HepG2 (cell line): Measurements from ENCODE around the gene RAP1A. TPM values are rescaled to one million over a fixed set of nuclear protein-coding genes. Genes with fewer than 3 reads are reported as not detected.
A peak's percentile ranks its signal among the peaks of the same experiment; 100 is the strongest.

ENCODE experiments used
- DNMT1 ChIP-seq: sonication (generic); formaldehyde crosslinking; IDR thresholded peaks from 2 replicates; pipeline ENCODE4 v1.5.1; 2020; ENCODE audit warnings: mild to moderate bottlenecking, missing genetic modification reagents
- HNRNPK ChIP-seq: fragments of 200-400 bp; formaldehyde crosslinking; IDR thresholded peaks from 2 replicates; pipeline ENCODE4 v1.6.1; 2018; ENCODE audit warnings: low read length, low read depth, moderate library complexity, mild to moderate bottlenecking; ENCODE audit not compliant: poor library complexity, severe bottlenecking
- HOMEZ ChIP-seq: IDR thresholded peaks from 2 replicates; pipeline ENCODE4 v1.6.1; 2016; ENCODE audit warnings: low read depth
- PCBP1 ChIP-seq: fragments of 200-400 bp; formaldehyde crosslinking; IDR thresholded peaks from 2 replicates; pipeline ENCODE4 v1.6.1; 2017; ENCODE audit warnings: mild to moderate bottlenecking, low read depth, low read length, borderline replicate concordance
- RARA ChIP-seq: IDR thresholded peaks from 2 replicates; pipeline ENCODE4 v1.6.1; 2016; ENCODE audit warnings: missing genetic modification reagents, missing compliant biosample characterization
- REST ChIP-seq, 2 experiments: IDR thresholded peaks; 2 replicates each; pipeline ENCODE4 v1.6.1; 2011 to 2012; ENCODE audit warnings: low read length in 2 of 2, borderline replicate concordance in 1 of 2, low read depth in 1 of 2, mild to moderate bottlenecking in 1 of 2, moderate library complexity in 1 of 2
- SALL1 ChIP-seq: sonication (generic); formaldehyde crosslinking; IDR thresholded peaks from 2 replicates; pipeline ENCODE4 v1.8.0; 2022; ENCODE audit warnings: mild to moderate bottlenecking, missing genetic modification reagents
- ZBTB7B ChIP-seq: sonication (generic); formaldehyde crosslinking; IDR thresholded peaks from 2 replicates; pipeline ENCODE4 v1.4.0; 2020; ENCODE audit warnings: missing genetic modification reagents
- ZFP36 ChIP-seq: fragments of 150-350 bp; IDR thresholded peaks from 2 replicates; pipeline ENCODE4 v1.6.1; 2018; ENCODE audit warnings: borderline replicate concordance, low read length, low read depth; ENCODE audit not compliant: partially characterized antibody
- ZKSCAN8 ChIP-seq: IDR thresholded peaks from 2 replicates; pipeline ENCODE4 v1.6.1; 2016; ENCODE audit warnings: borderline replicate concordance, missing genetic modification reagents, missing compliant biosample characterization
- ZNF383 ChIP-seq: sonication (generic); formaldehyde crosslinking; IDR thresholded peaks from 2 replicates; pipeline ENCODE4 v1.4.0; 2020; ENCODE audit warnings: missing genetic modification reagents, mild to moderate bottlenecking, borderline replicate concordance
- ZNF614 ChIP-seq: IDR thresholded peaks from 2 replicates; pipeline ENCODE4 v1.6.1; 2018; ENCODE audit warnings: missing biosample characterization, missing genetic modification reagents, inconsistent platforms, borderline replicate concordance
- ZNF747 ChIP-seq: sonication (generic); formaldehyde crosslinking; IDR thresholded peaks from 2 replicates; pipeline ENCODE4 v1.8.1; 2023; ENCODE audit warnings: missing genetic modification reagents, mild to moderate bottlenecking, borderline replicate concordance
- ZSCAN5A ChIP-seq: sonication (generic); formaldehyde crosslinking; IDR thresholded peaks from 2 replicates; pipeline ENCODE4 v1.8.0; 2022; ENCODE audit warnings: mild to moderate bottlenecking, missing genetic modification reagents, borderline replicate concordance
- polyA plus RNA-seq, 8 experiments: library from polyadenylated mRNA; depleted of rRNA in 3 of 8; stranded (reverse) in 7 of 8; unstranded in 1 of 8; fragments of >200 nt; fragmentation: Illumina TruSeq in 4 of 8; extraction: Trizol in 4 of 8; gene quantifications; 2 replicates each; pipeline versions ENCODE4 v1.2.1 to v1.2.3, GENCODE V29; 2011 to 2016; ENCODE audit warnings: low read depth in 4 of 8, missing spikeins in 1 of 8, mixed read lengths in 1 of 8; ENCODE audit not compliant: insufficient read depth in 1 of 8
- total RNA-seq, 5 experiments: library from RNA; depleted of rRNA; stranded (reverse); fragments of >200 nt; fragmentation: Illumina TruSeq; extraction: Trizol; gene quantifications; 2 replicates each; pipeline ENCODE4 v1.2.3, GENCODE V29; 2016; ENCODE audit warnings: low read depth in 1 of 5
- TF ChIP-seq, protein P1 (sequence below): sonication (generic); formaldehyde crosslinking; IDR thresholded peaks from 2 replicates; pipeline ENCODE4 v1.4.0; 2020; ENCODE audit warnings: mild to moderate bottlenecking, missing genetic modification reagents, borderline replicate concordance
- TF ChIP-seq, protein P2 (sequence below): sonication (generic); formaldehyde crosslinking; IDR thresholded peaks from 2 replicates; pipeline ENCODE4 v1.5.0; 2020; ENCODE audit warnings: mild to moderate bottlenecking, low read depth, missing genetic modification reagents, borderline replicate concordance
- TF ChIP-seq, protein P3 (sequence below): sonication (generic); formaldehyde crosslinking; IDR thresholded peaks from 2 replicates; pipeline ENCODE4 v1.4.0; 2020; ENCODE audit warnings: missing genetic modification reagents

Gene RAP1A
- total and polyA plus RNA-seq, 2 of the 13 experiments (the other 11 are each of a cell fraction or from before 2014, with no cell fraction given): 19.0 to 20.7 TPM

DNA sequence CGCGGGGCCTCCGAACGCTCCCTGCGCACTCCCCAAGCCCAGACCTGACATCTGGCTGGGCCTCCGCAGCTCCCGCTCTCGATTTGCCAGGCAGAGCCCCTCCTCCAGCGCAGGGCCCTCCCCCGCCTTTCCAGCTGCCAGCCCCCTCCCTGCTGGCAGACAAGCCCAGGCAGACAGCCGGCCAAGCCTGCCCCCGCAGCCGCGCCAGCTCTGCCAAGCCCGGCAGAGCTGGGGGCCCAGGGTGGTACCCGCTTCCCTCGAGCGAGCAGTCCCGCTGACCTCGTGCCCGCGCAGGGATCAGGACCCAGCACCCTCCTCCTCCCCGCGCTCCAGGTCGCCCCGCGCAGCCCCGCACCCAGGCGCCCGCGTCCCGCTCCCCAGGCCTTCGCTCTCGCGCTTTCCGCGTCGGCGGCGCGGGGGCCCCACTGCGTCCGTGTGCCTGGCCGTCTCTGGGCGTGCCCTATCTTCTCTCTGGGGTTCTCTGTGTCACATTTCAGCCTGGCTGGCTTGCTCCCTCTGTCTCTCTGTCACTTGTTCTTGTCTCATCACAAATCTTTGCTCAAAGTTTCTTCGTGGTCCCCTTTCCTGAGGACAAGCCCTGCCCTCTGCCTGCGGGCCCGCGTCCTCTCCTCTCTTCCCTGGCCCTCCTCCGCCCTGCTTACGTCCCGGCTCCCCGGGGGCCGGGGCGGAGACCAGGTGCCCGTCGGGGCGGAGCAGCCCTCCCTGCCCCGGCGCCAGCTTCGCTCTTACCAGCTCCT, 119.0 kb downstream of the RAP1A start (continued):
- TF ChIP-seq, protein P1, sequence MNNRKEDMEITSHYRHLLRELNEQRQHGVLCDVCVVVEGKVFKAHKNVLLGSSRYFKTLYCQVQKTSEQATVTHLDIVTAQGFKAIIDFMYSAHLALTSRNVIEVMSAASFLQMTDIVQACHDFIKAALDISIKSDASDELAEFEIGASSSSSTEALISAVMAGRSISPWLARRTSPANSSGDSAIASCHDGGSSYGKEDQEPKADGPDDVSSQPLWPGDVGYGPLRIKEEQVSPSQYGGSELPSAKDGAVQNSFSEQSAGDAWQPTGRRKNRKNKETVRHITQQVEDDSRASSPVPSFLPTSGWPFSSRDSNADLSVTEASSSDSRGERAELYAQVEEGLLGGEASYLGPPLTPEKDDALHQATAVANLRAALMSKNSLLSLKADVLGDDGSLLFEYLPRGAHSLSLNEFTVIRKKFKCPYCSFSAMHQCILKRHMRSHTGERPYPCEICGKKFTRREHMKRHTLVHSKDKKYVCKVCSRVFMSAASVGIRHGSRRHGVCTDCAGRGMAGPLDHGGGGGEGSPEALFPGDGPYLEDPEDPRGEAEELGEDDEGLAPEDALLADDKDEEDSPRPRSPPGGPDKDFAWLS: no peak
- TF ChIP-seq PCBP1 (no peak), ZSCAN5A (CRISPR knock-in tag) (no peak), SALL1 (no peak), ZBTB7B (CRISPR knock-in tag) (no peak), HNRNPK (peak; percentile 60), ZNF747 (CRISPR knock-in tag) (0 out of 2 replicates have a peak, but pooled peaks have one; percentile 57), ZNF383 (CRISPR knock-in tag) (0 out of 2 replicates have a peak, but pooled peaks have one; percentile 1), HOMEZ (CRISPR knock-in tag) (no peak), ZFP36 (no peak), ZNF614 (CRISPR knock-in tag) (no peak), REST (IDR thresholded peaks at IDR 0.05; ENCODE audit: borderline replicate concordance in 1 of 2, low read depth in 1 of 2, low read length in 2 of 2) (no peak), ZKSCAN8 (CRISPR knock-in tag) (no peak), DNMT1 (CRISPR knock-in tag) (no peak), RARA (CRISPR knock-in tag) (no peak)
- TF ChIP-seq, protein P2, sequence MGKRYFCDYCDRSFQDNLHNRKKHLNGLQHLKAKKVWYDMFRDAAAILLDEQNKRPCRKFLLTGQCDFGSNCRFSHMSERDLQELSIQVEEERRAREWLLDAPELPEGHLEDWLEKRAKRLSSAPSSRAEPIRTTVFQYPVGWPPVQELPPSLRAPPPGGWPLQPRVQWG (CRISPR knock-in tag): no peak
- TF ChIP-seq, protein P3, sequence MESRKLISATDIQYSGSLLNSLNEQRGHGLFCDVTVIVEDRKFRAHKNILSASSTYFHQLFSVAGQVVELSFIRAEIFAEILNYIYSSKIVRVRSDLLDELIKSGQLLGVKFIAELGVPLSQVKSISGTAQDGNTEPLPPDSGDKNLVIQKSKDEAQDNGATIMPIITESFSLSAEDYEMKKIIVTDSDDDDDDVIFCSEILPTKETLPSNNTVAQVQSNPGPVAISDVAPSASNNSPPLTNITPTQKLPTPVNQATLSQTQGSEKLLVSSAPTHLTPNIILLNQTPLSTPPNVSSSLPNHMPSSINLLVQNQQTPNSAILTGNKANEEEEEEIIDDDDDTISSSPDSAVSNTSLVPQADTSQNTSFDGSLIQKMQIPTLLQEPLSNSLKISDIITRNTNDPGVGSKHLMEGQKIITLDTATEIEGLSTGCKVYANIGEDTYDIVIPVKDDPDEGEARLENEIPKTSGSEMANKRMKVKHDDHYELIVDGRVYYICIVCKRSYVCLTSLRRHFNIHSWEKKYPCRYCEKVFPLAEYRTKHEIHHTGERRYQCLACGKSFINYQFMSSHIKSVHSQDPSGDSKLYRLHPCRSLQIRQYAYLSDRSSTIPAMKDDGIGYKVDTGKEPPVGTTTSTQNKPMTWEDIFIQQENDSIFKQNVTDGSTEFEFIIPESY (CRISPR knock-in tag): no peak
